NCI-H146 treated with DMSO at 0.1 percent for 48 hours (cell line): ENCODE measurements around the gene KPNA2.

Source experiments
- DNase-seq: peaks from one replicate; lab custom pipeline; 2025; ENCODE audit not compliant: unreplicated experiment; lab: John Stamatoyannopoulos, UW

Gene KPNA2

DNA sequence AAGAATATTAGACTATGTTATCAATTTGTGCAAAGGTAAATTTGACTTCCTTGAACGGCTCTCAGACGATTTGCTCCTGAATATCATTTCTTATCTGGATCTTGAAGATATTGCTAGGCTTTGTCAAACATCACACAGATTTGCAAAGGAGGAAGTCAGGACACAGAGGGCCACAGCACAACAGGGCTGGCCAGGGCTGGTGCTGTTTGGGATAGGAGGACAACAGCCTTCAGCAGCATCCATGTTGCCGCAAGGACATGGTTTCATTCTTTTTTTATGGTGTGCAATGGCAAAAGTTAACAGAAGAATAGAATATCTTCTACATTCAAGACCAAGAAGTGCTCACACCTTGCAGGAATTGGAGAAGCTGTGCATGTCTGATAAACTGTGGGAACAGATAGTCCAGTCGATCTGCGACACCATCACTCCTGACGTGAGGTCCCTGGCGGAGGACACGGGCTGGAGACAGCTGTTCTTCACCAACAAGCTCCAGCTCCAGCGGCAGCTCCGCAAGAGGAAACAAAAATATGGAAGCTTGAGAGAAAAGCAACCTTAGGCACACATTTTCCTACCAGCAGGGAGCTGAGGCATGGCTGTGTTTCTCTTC, 59.8 kb downstream of the KPNA2 start:
- DNase-seq, result no peak

DNA sequence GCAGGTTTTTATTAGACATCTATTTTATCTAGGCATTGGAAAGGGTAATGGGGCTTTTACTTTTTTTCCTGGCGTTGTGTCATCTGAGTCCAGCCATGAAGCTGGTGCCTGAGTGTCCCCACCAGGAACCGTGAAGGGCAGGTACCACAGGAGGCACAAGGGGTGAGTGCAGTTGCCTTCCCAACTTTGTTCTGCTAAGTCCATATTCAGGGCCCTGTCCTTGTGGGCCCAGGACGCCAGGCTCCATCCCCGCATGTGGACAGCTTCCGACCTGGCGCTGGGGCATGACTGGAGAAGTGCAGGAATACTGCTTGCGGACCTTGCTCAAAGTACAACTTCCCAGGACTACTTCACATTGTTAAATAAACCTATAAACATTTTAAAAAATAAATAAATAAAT, 60.6 kb downstream of the KPNA2 start:
- no peak for DNase-seq
